Breast epithelium (tissue), 4 donors: ENCODE measurements around the gene MON1B. TPM values are rescaled to one million over a fixed set of nuclear protein-coding genes. Genes with fewer than 3 reads are reported as not detected.
"Not testable (repeated sequence)": the region's sequence is repeated elsewhere in the genome, so short reads cannot be mapped to it uniquely, and the experiment has no call there.

Experiments used
- DNase-seq, 2 donors: peaks; one replicate each; pipeline ENCODE4 v3.0.0-alpha.2; 2019; ENCODE audit warnings: low spot score in 2 of 2
- H3K27ac ChIP-seq, 2 donors: fragments of 200-600 bp; sonication (generic) in 1 of 2; one replicate each; pipeline ENCODE4 v1.5.1; 2016 to 2019; ENCODE audit warnings: mild to moderate bottlenecking in 1 of 2
- H3K27me3 ChIP-seq, 2 donors: fragments of 200-600 bp; sonication (generic) in 1 of 2; one replicate each; pipeline versions ENCODE4 v1.5.1 to v1.6.0; 2017 to 2019; ENCODE audit warnings: control low read depth in 1 of 2, mild to moderate bottlenecking in 1 of 2
- H3K36me3 ChIP-seq: fragments of 200-600 bp; one replicate; pipeline ENCODE4 v1.5.1; 2019
- H3K4me1 ChIP-seq, 2 donors: fragments of 200-600 bp; sonication (generic); one replicate each; pipeline ENCODE4 v1.5.1; 2016 to 2019; ENCODE audit warnings: control low read depth in 1 of 2
- H3K4me3 ChIP-seq, 3 donors: fragments of 200-600 bp; sonication (generic); 1 replicate in 2 of 3; 2 replicates in 1 of 3; pipeline ENCODE4 v1.5.1; 2016 to 2019; ENCODE audit warnings: mild to moderate bottlenecking in 3 of 3, moderate library complexity in 2 of 3
- H3K9me3 ChIP-seq, 2 donors: fragments of 200-600 bp; sonication (generic) in 1 of 2; one replicate each; pipeline ENCODE4 v1.5.1; 2016 to 2019; ENCODE audit warnings: control low read depth in 1 of 2
- POLR2A ChIP-seq: fragments of 450-650 bp; IDR thresholded peaks from one replicate; pipeline ENCODE4 v1.6.1; 2016; ENCODE audit warnings: antibody characterized with exemption, mild to moderate bottlenecking, moderate library complexity
- POLR2AphosphoS5 ChIP-seq, 3 donors: sonication (generic); formaldehyde crosslinking; IDR thresholded peaks; one replicate each; pipeline ENCODE4 v1.6.1; 2017; ENCODE audit warnings: antibody characterized with exemption in 3 of 3
- intact Hi-C: fragments of 100-400 bp; cut with DNase I; formaldehyde crosslinking; loops from one replicate; pipeline ENCODE4 v1.15.1; 2023; ENCODE audit warnings: low total_unique reads
- total RNA-seq, 3 donors: library from RNA; depleted of rRNA; stranded (reverse); fragments of >200 nt; gene quantifications; one replicate each; pipeline ENCODE4 v1.1.0, GENCODE V29; 2016
- TF ChIP-seq, protein P1 (sequence below), 3 donors: fragments of 450-650 bp; IDR thresholded peaks; one replicate each; pipeline ENCODE4 v1.5.1; 2016 to 2017; ENCODE audit warnings: antibody characterized with exemption in 3 of 3, mild to moderate bottlenecking in 3 of 3, moderate library complexity in 3 of 3

Gene MON1B
- total RNA-seq, 3 donors from 2014 or later, result 21.6 to 26.6 (median 22.5) TPM

DNA sequence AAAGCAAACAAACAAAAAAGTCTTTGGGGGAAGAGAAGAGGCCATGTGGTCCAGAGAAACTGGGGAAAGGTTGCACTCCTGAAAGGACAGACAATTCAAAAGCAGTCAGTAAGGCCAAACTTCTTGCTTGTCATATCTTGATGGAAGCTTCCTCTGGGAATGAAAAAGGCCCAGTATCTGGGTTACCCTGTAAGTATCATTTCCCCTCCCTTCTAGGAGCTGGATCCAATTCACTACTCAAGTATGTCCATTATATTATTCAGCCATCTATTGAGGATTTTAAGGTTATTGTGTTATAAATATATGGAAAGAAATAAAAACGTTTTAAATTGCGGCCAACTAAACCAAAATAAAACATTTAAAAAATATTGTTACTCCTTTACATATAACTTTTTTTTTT, 26.0 kb upstream of the MON1B start:
- TF ChIP-seq POLR2A (no peak), POLR2AphosphoS5 (IDR thresholded peaks at IDR 0.05) (no peak)
- TF ChIP-seq, protein P1, sequence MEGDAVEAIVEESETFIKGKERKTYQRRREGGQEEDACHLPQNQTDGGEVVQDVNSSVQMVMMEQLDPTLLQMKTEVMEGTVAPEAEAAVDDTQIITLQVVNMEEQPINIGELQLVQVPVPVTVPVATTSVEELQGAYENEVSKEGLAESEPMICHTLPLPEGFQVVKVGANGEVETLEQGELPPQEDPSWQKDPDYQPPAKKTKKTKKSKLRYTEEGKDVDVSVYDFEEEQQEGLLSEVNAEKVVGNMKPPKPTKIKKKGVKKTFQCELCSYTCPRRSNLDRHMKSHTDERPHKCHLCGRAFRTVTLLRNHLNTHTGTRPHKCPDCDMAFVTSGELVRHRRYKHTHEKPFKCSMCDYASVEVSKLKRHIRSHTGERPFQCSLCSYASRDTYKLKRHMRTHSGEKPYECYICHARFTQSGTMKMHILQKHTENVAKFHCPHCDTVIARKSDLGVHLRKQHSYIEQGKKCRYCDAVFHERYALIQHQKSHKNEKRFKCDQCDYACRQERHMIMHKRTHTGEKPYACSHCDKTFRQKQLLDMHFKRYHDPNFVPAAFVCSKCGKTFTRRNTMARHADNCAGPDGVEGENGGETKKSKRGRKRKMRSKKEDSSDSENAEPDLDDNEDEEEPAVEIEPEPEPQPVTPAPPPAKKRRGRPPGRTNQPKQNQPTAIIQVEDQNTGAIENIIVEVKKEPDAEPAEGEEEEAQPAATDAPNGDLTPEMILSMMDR (IDR thresholded peaks at IDR 0.05), result no peak

DNA sequence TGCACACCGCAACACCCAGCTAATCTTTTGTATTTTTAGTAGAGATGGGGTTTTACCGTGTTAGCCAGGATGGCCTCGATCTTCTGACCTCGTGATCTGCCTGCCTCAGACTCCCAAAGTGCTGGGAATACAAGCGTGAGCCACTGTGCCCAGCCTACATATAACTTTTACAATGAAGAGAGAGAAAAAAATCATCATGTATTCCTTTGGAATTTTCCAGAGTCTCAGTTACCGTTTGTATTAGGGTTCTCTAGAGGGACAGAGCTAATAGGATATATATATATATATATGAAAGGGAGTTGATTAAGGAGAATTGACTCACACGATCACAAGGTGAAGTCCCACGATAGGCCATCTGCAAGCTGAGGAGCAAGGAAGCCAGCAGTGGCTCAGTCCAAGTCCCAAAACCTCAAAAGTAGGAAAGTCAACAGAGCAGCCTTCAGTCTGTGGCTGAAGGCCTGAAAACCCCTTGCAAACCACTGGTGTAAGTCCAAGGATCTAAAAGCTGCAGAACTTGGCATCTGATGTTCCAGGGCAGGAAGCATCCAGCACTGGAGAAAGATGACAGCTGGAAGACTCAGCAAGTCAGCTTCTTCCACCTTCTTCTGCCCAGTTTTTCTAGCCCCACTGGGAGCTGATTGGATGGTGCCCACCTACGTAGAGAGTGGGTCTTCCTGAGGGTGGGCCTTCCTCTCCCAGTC, 25.3 kb upstream of the MON1B start:
- not testable (repeated sequence) for H3K27me3 ChIP-seq, H3K4me3 ChIP-seq, DNase-seq, H3K27ac ChIP-seq, H3K4me1 ChIP-seq, H3K9me3 ChIP-seq, H3K36me3 ChIP-seq
- intact Hi-C loops, result loop anchor here (10.0 kb wide), 1 partner anchor 1371 kb away; no protein-coding TSS in a partner anchor

More for the DNA sequence above, 26.0 kb upstream of the MON1B start:
- H3K4me3 ChIP-seq, result no peak overlapping the region
- H3K27ac ChIP-seq, result no peak overlapping the region
- no peak for DNase-seq
- no peaks in the 10 kb centered on the region for H3K36me3 ChIP-seq
- H3K27me3 ChIP-seq, result no peaks in the 10 kb centered on the region
- H3K4me1 ChIP-seq, result no peaks in the 10 kb centered on the region
- intact Hi-C loops, result loop anchor here (10.0 kb wide), 1 partner anchor 1370 kb away; no protein-coding TSS in a partner anchor
- no peaks in the 10 kb centered on the region for H3K9me3 ChIP-seq

DNA sequence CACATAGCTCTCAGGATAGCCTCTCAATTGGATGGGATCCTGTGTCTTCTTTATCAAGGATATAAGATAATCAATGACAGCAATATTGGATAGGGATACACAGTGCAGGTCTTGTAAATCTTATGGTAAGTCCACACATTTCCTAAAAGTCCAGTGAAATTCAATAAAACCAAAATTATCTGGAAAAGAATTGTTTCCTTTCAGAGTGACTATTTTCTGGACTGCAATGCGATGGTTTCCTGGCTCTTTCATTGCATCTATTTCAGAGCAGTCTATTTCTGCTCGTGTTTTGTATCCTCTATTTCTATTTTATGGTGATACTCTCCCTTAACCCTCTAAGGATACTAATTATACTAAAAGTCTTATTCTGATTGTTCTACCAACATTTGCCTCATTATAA, 24.3 kb upstream of the MON1B start:
- no peaks in the 10 kb centered on the region for H3K27me3 ChIP-seq
- TF ChIP-seq POLR2AphosphoS5 (IDR thresholded peaks at IDR 0.05), result no peak
- TF ChIP-seq POLR2A, result no peak
- TF ChIP-seq, protein P1 (IDR thresholded peaks at IDR 0.05), result no peak
- intact Hi-C loops, result loop anchor here (10.0 kb wide), 1 partner anchor 1372 kb away; no protein-coding TSS in a partner anchor

DNA sequence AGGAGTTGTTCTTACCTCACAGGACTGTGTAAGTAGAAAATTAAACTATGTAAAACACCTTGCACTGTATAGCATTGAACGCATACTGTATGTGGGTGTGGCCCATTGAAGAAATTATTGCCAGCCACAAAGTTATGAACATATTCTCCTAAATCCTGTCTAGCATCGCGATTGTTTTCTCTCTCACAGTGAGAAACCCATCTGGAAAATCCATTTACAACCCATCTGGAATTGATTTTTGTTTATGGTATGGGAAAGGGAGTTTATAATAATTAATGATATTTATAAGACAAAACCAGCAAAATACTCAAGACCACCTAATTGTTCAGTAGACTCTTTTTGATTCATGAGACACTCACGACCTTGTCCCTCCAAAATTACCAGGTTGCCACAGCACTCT, 22.1 kb upstream of the MON1B start:
- Histone ChIP-seq H3K4me1 (no peaks in the 10 kb centered on the region), H3K4me3 (no peak overlapping the region), H3K27ac (no peak overlapping the region), H3K27me3 (no peaks in the 10 kb centered on the region), H3K9me3 (no peaks in the 10 kb centered on the region), H3K36me3 (no peaks in the 10 kb centered on the region)
- DNase-seq, result no peak
- intact Hi-C loops, result loop anchor here (10.0 kb wide), 1 partner anchor 1374 kb away; no protein-coding TSS in a partner anchor
- TF ChIP-seq, protein P1 (IDR thresholded peaks at IDR 0.05), result no peak
- no peak for TF ChIP-seq POLR2AphosphoS5 (IDR thresholded peaks at IDR 0.05)
- no peak for TF ChIP-seq POLR2A

More for the DNA sequence above, 24.3 kb upstream of the MON1B start:
- Histone ChIP-seq H3K27ac (no peak overlapping the region), H3K36me3 (no peaks in the 10 kb centered on the region), H3K4me1 (no peaks in the 10 kb centered on the region), H3K4me3 (no peak overlapping the region), H3K9me3 (no peaks in the 10 kb centered on the region)
- no peak for DNase-seq

DNA sequence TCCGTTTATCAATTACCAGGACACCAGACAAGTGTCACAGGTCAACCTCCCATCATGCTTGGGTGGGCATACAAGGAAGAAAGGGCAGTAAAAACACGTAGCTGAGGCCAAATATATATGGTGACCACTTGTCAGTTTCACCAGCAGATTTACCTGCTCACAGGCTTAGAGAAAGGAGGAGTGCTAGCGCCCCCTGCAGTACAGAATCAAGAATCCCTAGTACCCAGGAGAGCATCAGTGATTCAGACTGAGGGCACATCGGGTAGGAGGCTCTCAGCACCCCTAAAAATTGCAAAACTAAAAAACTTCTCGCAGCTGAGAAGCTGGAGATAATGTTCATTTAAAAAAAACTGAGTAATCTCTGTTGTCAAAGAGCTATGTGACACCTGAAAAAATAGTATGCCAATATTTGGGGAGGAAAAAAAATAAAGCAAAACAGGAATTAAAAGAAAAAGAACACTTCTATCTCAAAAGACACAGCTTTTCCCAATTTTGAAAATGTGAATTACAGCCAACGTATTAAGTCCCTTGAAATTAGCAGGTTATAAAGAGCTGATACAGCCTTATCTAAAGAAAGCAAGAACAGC, 21.2 kb upstream of the MON1B start:
- intact Hi-C loops, result loop anchor here (10.0 kb wide), 1 partner anchor 1375 kb away; no protein-coding TSS in a partner anchor
- no peak for DNase-seq
- TF ChIP-seq POLR2A, result no peak
- no peak for TF ChIP-seq POLR2AphosphoS5 (IDR thresholded peaks at IDR 0.05)
- TF ChIP-seq, protein P1 (IDR thresholded peaks at IDR 0.05), result peak in 1 of 3 donors; percentile 52
- no peaks in the 10 kb centered on the region for H3K27me3 ChIP-seq
- no peak overlapping the region for H3K27ac ChIP-seq
- no peaks in the 10 kb centered on the region for H3K36me3 ChIP-seq
- no peak overlapping the region for H3K4me3 ChIP-seq
- no peaks in the 10 kb centered on the region for H3K4me1 ChIP-seq
- H3K9me3 ChIP-seq, result no peaks in the 10 kb centered on the region
